Right lobe of liver (tissue), 6 donors: ENCODE data around the gene BCL11B. TPM values are rescaled to one million over a fixed set of nuclear protein-coding genes. Genes with fewer than 3 reads are reported as not detected.

Source experiments
- ATAC-seq, 4 donors: fragments of 200-7000 bp; cut with Tn5 transposase; one replicate each; pipeline ENCODE4 v1.9.1; 2020; ENCODE audit warnings: mild to moderate bottlenecking in 4 of 4, moderate library complexity in 4 of 4
- DNase-seq, 3 donors: peaks; one replicate each; pipeline ENCODE4 v3.0.0-alpha.2; 2020
- H3K27ac ChIP-seq, 3 donors: fragments of 200-600 bp; one replicate each; pipeline ENCODE4 v1.8.0; 2022
- H3K27me3 ChIP-seq, 2 donors: fragments of 200-600 bp; one replicate each; pipeline ENCODE4 v1.8.0; 2022
- H3K36me3 ChIP-seq, 4 donors: fragments of 200-600 bp; sonication (generic) in 1 of 4; one replicate each; pipeline versions ENCODE4 v1.5.1 to v1.8.0; 2017 to 2022; ENCODE audit warnings: control low read depth in 1 of 4
- H3K4me1 ChIP-seq, 4 donors: fragments of 200-600 bp; sonication (generic) in 1 of 4; one replicate each; pipeline versions ENCODE4 v1.5.1 to v1.8.0; 2017 to 2022; ENCODE audit warnings: control low read depth in 1 of 4
- H3K4me3 ChIP-seq, 3 donors: fragments of 200-600 bp; one replicate each; pipeline ENCODE4 v1.8.0; 2022
- H3K9me3 ChIP-seq, 4 donors: fragments of 200-600 bp; sonication (generic) in 1 of 4; one replicate each; pipeline versions ENCODE4 v1.5.1 to v1.8.0; 2017 to 2022; ENCODE audit warnings: control low read depth in 1 of 4
- POLR2A ChIP-seq: fragments of 450-650 bp; IDR thresholded peaks from one replicate; pipeline ENCODE4 v1.6.1; 2017; ENCODE audit warnings: antibody characterized with exemption, mild to moderate bottlenecking
- WGBS: methylation state at CpG from one replicate; pipeline ENCODE4 v1.1.6; 2018; ENCODE audit warnings: low coverage, low lambda C conversion rate; ENCODE audit not compliant: insufficient coverage; ENCODE audit errors: missing lambda C conversion rate; 5-methylcytosine and 5-hydroxymethylcytosine counted together
- intact Hi-C, 2 donors: fragments of 100-400 bp; cut with DNase I; formaldehyde crosslinking; loops; one replicate each; pipeline versions ENCODE4 v1.11.2 to v1.14.1; 2022
- total RNA-seq, 6 experiments: library from RNA; depleted of rRNA in 2 of 6; stranded (reverse); fragments of >200 nt in 2 of 6; fragmentation: NEBNext Ultra II Directional in 3 of 6; extraction: Animal tissue kit (Norgen Biotek cat#: 25700) in 3 of 6; gene quantifications; one replicate each; pipeline versions ENCODE4 v1.1.0 to v1.2.4, GENCODE V29; 2016 to 2023
- TF ChIP-seq, protein P1 (sequence below), 4 donors: fragments of 200-600 bp in 3 of 4; fragments of 450-650 bp in 1 of 4; IDR thresholded peaks; one replicate each; pipeline versions ENCODE4 v1.5.1 to v1.8.0; 2016 to 2022; ENCODE audit warnings: antibody characterized with exemption in 4 of 4, mild to moderate bottlenecking in 2 of 4
- donor health status: DM: no; HTN: yes; CAD: no.
- donor health status: DM: no; HTN: no; CAD: no.
- donor health status: DM: no; HTN: no; CAD: no.
- donor health status: DM: no; HTN: yes; CAD: no.
- donor health status: DM: no; HTN: yes; CAD: no.

BCL11B gene
- total RNA-seq, 6 experiments from 2014 or later, result 0.04 to 0.61 (median 0.24) TPM

DNA sequence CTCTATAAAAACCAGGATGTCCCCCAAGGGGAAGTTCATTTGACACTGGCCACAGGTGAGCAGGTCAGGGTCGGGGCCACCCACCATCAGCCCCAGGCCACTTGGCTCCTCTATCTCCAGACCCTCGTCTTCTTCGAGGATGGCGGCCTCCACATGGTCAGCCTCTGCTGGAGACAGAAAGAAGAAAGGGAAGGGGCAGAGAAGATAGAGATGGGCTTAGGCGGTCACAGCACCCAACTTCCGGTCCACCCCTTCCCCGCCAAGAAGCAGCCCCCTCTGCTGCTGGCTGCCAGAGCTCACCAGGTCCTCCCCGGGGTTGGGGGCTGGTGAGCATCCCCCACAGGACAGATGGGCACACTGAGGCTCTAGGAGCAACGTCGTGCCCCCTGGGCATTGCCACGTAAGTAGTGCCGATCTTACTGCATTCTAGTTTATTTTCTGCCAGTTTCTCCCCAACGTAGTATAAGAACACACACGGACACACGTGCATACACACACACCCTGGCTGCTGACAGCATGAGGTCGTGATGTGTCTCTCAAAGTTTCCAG, 14.2 kb downstream of the BCL11B start:
- ATAC-seq, result no peak
- WGBS, result 56% methylated on average over 5 of the region's 16 CpGs
- H3K27ac ChIP-seq, result no peak overlapping the region
- H3K36me3 ChIP-seq, result no peaks in the 10 kb centered on the region
- no peak for DNase-seq
- H3K27me3 ChIP-seq, result no peaks in the 10 kb centered on the region
- no peak overlapping the region for H3K4me3 ChIP-seq
- no peaks in the 10 kb centered on the region for H3K4me1 ChIP-seq
- intact Hi-C loops, result no loop called here
- no peaks in the 10 kb centered on the region for H3K9me3 ChIP-seq
- TF ChIP-seq, protein P1, sequence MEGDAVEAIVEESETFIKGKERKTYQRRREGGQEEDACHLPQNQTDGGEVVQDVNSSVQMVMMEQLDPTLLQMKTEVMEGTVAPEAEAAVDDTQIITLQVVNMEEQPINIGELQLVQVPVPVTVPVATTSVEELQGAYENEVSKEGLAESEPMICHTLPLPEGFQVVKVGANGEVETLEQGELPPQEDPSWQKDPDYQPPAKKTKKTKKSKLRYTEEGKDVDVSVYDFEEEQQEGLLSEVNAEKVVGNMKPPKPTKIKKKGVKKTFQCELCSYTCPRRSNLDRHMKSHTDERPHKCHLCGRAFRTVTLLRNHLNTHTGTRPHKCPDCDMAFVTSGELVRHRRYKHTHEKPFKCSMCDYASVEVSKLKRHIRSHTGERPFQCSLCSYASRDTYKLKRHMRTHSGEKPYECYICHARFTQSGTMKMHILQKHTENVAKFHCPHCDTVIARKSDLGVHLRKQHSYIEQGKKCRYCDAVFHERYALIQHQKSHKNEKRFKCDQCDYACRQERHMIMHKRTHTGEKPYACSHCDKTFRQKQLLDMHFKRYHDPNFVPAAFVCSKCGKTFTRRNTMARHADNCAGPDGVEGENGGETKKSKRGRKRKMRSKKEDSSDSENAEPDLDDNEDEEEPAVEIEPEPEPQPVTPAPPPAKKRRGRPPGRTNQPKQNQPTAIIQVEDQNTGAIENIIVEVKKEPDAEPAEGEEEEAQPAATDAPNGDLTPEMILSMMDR (IDR thresholded peaks at IDR 0.05), result no peak
- TF ChIP-seq POLR2A, result no peak

DNA sequence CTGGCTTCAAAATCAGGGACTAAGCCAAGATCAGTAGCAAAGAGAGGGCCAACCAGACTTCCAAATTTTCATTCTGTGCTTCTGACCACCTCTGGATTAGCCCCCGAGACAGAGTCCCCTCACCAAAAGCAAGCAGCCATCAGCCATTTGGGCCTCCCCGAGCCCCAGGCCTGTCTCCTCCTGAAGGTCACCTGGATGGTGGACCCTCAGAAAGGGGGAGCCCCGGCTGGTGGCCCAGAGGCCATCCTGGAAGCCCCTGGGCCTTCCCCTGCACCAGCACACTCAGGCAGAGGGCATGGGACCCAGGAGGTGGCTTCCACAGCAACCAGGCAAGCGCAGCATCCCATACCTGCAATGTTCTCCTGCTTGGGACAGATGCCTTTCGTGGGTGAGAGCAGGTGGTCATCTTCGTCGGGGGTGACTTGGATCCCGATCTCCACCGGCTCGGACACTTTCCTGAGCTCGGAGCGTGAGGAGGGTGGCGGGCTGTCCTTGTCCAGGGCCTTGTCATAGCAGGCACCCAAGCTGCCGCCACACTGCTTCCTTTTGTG, 14.8 kb downstream of the BCL11B start:
- DNase-seq, result no peak
- Histone ChIP-seq H3K27ac (no peak overlapping the region), H3K36me3 (no peaks in the 10 kb centered on the region), H3K9me3 (no peaks in the 10 kb centered on the region), H3K4me3 (no peak overlapping the region), H3K27me3 (no peaks in the 10 kb centered on the region), H3K4me1 (no peaks in the 10 kb centered on the region)
- TF ChIP-seq, protein P1 (IDR thresholded peaks at IDR 0.05), result no peak
- no peak for TF ChIP-seq POLR2A
- intact Hi-C loops, result no loop called here
- WGBS, result 56% methylated on average over 4 of the region's 14 CpGs
- no peak for ATAC-seq

DNA sequence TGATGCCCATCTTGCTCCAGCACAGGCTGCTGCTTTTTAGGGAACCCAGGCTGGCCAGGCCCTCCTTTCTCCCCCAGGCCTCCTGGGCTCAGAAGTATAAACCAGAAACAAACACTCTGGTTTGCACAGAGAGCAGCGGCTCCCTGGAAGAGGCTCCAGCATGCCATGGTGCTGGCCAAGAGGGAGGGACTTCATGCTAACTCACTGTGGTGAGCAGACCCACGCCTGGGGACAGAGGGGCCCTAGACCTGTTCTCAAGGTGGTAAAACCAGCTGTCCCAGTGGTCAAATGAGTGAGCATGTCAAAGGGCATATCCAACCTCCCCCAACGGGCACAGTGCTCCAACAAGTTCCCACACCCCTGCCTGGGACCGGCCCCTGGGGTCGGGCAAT, 15.5 kb downstream of the BCL11B start:
- Histone ChIP-seq H3K4me3 (no peak overlapping the region), H3K27ac (no peak overlapping the region), H3K27me3 (no peaks in the 10 kb centered on the region), H3K4me1 (no peaks in the 10 kb centered on the region), H3K36me3 (no peaks in the 10 kb centered on the region), H3K9me3 (no peaks in the 10 kb centered on the region)
- WGBS, result 55% methylated on average over 2 of the region's 5 CpGs
- TF ChIP-seq, protein P1 (IDR thresholded peaks at IDR 0.05), result no peak
- TF ChIP-seq POLR2A, result no peak
- DNase-seq (no peak), ATAC-seq (no peak)
- intact Hi-C loops, result no loop called here

DNA sequence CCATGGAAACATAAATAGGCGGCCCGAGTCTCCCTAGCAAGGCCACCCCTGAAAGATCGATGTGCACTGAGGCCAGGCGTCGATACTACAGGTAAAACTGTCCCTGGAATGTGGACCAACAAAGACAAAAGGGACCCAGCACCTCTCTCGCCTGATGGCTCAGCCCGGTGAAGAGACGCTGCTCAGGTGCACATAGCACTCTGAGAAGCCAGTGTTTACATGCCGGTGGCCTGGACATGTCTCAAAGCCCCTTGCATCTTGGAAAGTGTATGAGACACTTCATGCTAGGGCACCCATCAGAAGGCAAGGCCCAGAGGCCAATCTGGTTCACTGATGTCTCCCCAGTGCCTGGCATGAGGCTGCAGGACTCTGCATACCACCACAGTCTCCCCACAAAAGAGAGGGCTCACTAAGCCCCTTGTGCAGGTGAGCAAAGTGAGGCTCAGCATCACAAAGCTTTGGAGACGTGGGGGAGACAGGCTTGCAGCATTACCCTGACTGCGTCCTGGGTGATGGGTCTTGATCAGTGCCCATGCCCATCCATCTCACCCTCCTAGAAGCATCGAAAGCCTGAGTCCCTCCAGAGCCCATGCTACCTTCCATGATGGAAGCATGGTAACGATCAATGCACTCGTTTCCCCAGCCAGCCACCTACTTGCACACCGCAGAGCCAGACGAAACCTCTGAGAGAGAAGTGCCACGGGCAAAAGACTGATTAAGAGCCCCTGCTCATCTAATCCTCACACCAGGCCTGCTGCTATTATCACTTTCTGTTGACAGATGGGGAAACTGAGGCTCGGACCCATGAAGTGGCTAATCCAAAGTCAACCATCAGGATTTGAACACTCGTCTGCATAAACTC, 16.1 kb downstream of the BCL11B start:
- Histone ChIP-seq H3K36me3 (no peaks in the 10 kb centered on the region), H3K4me3 (no peak overlapping the region), H3K27ac (no peak overlapping the region), H3K4me1 (no peaks in the 10 kb centered on the region), H3K9me3 (no peaks in the 10 kb centered on the region), H3K27me3 (no peaks in the 10 kb centered on the region)
- intact Hi-C loops, result no loop called here
- no peak for ATAC-seq
- no peak for TF ChIP-seq POLR2A
- TF ChIP-seq, protein P1 (IDR thresholded peaks at IDR 0.05), result no peak
- WGBS, result 45% methylated on average over 4 of the region's 19 CpGs
- no peak for DNase-seq
